Measurements from ENCODE around the gene DLGAP1. TPM values are rescaled to one million over a fixed set of nuclear protein-coding genes. Genes with fewer than 3 reads are reported as not detected.

DLGAP1 gene
- total and polyA plus RNA-seq, 4 donors, result 0.54 to 11.8 (median 3.1) TPM

DNA sequence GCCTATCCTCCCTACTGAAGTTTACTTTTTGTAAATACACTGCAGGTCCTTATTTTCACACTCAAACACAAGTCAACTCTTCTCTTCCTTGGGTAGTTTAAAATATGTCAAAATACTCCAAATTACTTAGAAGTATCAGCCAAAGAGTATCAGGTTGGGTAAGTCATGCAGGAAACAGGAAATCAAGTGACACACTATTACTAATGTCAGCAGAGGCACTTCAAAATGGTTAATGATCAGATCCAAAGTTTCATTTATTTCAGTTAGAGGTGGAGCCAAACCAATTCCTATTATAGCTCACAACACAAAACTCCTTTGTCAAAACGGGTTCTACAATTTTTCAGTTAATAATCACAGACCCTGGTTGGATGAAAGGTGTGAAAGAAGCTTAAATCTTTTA is 54.2 kb downstream of the DLGAP1 start:
- Histone ChIP-seq H3K36me3 (ENCODE audit: control insufficient read depth in 4 of 4, insufficient read depth in 4 of 4, low read length in 4 of 4) (no peaks in the 10 kb centered on the region), H3K4me3 (no peak overlapping the region), H3K9me3 (ENCODE audit: control insufficient read depth in 4 of 4, insufficient read depth in 3 of 4, low read length in 3 of 4) (no peaks in the 10 kb centered on the region), H3K4me1 (ENCODE audit: control insufficient read depth in 5 of 5, insufficient read depth in 5 of 5, low read length in 5 of 5) (peaks cover 0 to 7% (median 0%) of the 10 kb centered on the region in 5 donors), H3K27me3 (ENCODE audit: control insufficient read depth in 3 of 3, insufficient read depth in 3 of 3, low read length in 2 of 3) (no peaks in the 10 kb centered on the region), H3K9ac (ENCODE audit: insufficient read depth in 1 of 2, low read length in 2 of 2) (no peak overlapping the region), H3K27ac (ENCODE audit: low read depth in 1 of 2, low read length in 1 of 2) (no peak overlapping the region)
- 28 to 58% methylated on average over 1 of the region's 1 CpG for WGBS, 2 donors
- ATAC-seq (ENCODE audit: insufficient read depth, low FRiP score), result no peak
- TF ChIP-seq, protein P1, sequence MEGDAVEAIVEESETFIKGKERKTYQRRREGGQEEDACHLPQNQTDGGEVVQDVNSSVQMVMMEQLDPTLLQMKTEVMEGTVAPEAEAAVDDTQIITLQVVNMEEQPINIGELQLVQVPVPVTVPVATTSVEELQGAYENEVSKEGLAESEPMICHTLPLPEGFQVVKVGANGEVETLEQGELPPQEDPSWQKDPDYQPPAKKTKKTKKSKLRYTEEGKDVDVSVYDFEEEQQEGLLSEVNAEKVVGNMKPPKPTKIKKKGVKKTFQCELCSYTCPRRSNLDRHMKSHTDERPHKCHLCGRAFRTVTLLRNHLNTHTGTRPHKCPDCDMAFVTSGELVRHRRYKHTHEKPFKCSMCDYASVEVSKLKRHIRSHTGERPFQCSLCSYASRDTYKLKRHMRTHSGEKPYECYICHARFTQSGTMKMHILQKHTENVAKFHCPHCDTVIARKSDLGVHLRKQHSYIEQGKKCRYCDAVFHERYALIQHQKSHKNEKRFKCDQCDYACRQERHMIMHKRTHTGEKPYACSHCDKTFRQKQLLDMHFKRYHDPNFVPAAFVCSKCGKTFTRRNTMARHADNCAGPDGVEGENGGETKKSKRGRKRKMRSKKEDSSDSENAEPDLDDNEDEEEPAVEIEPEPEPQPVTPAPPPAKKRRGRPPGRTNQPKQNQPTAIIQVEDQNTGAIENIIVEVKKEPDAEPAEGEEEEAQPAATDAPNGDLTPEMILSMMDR (IDR thresholded peaks at IDR 0.05; ENCODE audit: control extremely low read depth, extremely low read depth), result no peak
- no peak for DNase-seq

DNA sequence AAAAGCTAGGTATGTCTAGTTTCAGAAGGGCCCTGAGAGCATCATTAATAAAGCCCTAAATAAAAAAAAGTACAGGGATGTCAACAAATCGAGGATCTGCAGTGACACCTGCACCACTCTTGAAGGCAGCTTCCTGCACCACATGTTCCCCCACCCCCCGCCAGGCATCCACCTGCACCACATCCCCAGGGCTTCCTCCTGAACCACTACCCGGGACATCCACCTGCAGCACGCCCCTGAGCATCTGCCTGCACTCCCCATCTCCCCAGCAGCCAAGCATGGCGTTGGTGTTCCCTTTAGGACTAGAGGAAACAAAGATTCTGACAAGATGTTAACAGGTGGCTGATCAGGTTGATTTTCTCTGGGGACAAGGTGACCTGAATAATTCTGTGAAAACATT is 55.2 kb downstream of the DLGAP1 start:
- TF ChIP-seq, protein P1 (IDR thresholded peaks at IDR 0.05; ENCODE audit: control extremely low read depth, extremely low read depth), result no peak
- 62 to 73% methylated on average over 5 of the region's 5 CpGs for WGBS, 2 donors
- DNase-seq (no peak), ATAC-seq (ENCODE audit: insufficient read depth, low FRiP score) (no peak)
- no peak overlapping the region for H3K27ac ChIP-seq (ENCODE audit: low read depth in 1 of 2, low read length in 1 of 2)
- peaks cover 0 to 7% (median 0%) of the 10 kb centered on the region in 5 donors for H3K4me1 ChIP-seq (ENCODE audit: control insufficient read depth in 5 of 5, insufficient read depth in 5 of 5, low read length in 5 of 5)
- no peaks in the 10 kb centered on the region for H3K9me3 ChIP-seq (ENCODE audit: control insufficient read depth in 4 of 4, insufficient read depth in 3 of 4, low read length in 3 of 4)
- H3K27me3 ChIP-seq (ENCODE audit: control insufficient read depth in 3 of 3, insufficient read depth in 3 of 3, low read length in 2 of 3), result no peaks in the 10 kb centered on the region
- H3K4me3 ChIP-seq, result no peak overlapping the region
- H3K9ac ChIP-seq (ENCODE audit: insufficient read depth in 1 of 2, low read length in 2 of 2), result no peak overlapping the region
- H3K36me3 ChIP-seq (ENCODE audit: control insufficient read depth in 4 of 4, insufficient read depth in 4 of 4, low read length in 4 of 4), result no peaks in the 10 kb centered on the region

DNA sequence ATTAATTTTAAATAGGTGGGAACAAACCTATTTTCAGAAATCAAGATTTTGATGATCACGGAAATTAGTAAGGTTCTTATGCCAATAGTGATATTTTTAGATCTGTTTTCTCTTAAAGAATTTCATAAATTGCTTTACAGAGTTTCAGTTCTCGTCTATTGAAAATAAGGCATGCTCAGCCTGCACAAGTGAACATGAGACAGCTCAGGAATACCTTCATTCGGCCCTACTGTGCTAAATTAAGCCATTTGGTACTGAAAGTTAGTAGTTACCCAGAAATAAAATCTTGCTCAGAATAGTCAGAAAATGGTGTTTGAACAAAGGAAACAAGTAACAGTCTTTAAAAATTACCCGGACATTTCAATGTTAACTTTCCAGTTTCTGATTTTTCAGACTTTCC is 60.4 kb downstream of the DLGAP1 start:
- ATAC-seq (ENCODE audit: insufficient read depth, low FRiP score) (no peak), DNase-seq (no peak)
- no peak overlapping the region for H3K4me3 ChIP-seq
- H3K27ac ChIP-seq (ENCODE audit: low read depth in 1 of 2, low read length in 1 of 2), result no peak overlapping the region
- no peaks in the 10 kb centered on the region for H3K4me1 ChIP-seq (ENCODE audit: control insufficient read depth in 5 of 5, insufficient read depth in 5 of 5, low read length in 5 of 5)
- no peaks in the 10 kb centered on the region for H3K27me3 ChIP-seq (ENCODE audit: control insufficient read depth in 3 of 3, insufficient read depth in 3 of 3, low read length in 2 of 3)
- WGBS, 2 donors, result 83 to 87% methylated on average over 4 of the region's 4 CpGs
- H3K9ac ChIP-seq (ENCODE audit: insufficient read depth in 1 of 2, low read length in 2 of 2), result no peak overlapping the region
- H3K9me3 ChIP-seq (ENCODE audit: control insufficient read depth in 4 of 4, insufficient read depth in 3 of 4, low read length in 3 of 4), result no peaks in the 10 kb centered on the region
- TF ChIP-seq, protein P1 (IDR thresholded peaks at IDR 0.05; ENCODE audit: control extremely low read depth, extremely low read depth), result no peak
- no peaks in the 10 kb centered on the region for H3K36me3 ChIP-seq (ENCODE audit: control insufficient read depth in 4 of 4, insufficient read depth in 4 of 4, low read length in 4 of 4)

DNA sequence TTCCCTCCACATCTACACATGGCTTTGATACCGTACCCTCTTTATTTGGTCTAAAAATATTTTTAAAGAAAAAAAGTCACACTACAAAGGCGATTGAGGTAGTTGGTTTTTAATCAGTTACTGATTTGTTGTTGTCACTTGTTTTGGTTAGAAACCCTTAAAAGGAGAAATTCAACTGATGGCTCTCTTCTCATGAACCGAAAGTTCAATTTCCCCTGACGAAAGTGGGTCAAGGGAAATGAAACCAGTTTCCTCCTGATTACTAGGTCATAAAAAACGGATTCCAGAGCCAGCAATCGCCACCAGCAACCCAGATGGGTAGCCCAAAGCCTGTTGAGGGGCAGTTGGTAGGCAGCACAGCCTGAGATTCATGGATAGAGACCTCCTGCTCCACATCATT is 63.2 kb downstream of the DLGAP1 start:
- DNase-seq (no peak), ATAC-seq (ENCODE audit: insufficient read depth, low FRiP score) (no peak)
- no peaks in the 10 kb centered on the region for H3K4me1 ChIP-seq (ENCODE audit: control insufficient read depth in 5 of 5, insufficient read depth in 5 of 5, low read length in 5 of 5)
- TF ChIP-seq, protein P1 (IDR thresholded peaks at IDR 0.05; ENCODE audit: control extremely low read depth, extremely low read depth), result no peak
- H3K9me3 ChIP-seq (ENCODE audit: control insufficient read depth in 4 of 4, insufficient read depth in 3 of 4, low read length in 3 of 4), result no peaks in the 10 kb centered on the region
- WGBS, 2 donors, result 60 to 69% methylated on average over 6 of the region's 6 CpGs
- H3K9ac ChIP-seq (ENCODE audit: insufficient read depth in 1 of 2, low read length in 2 of 2), result no peak overlapping the region
- H3K27ac ChIP-seq (ENCODE audit: low read depth in 1 of 2, low read length in 1 of 2), result no peak overlapping the region
- no peaks in the 10 kb centered on the region for H3K36me3 ChIP-seq (ENCODE audit: control insufficient read depth in 4 of 4, insufficient read depth in 4 of 4, low read length in 4 of 4)
- H3K4me3 ChIP-seq, result no peak overlapping the region
- H3K27me3 ChIP-seq (ENCODE audit: control insufficient read depth in 3 of 3, insufficient read depth in 3 of 3, low read length in 2 of 3), result no peaks in the 10 kb centered on the region

Measured in lung (tissue), 12 donors.